Brain microvascular endothelial cell (primary cell): ENCODE results near the gene LRRC74A.

Source experiments
- DNase-seq: peaks from one replicate; pipeline ENCODE4 v3.0.0-alpha.2; 2020
- H3K27ac ChIP-seq: fragments of 250-450 bp; sonication (Bioruptor Pico); 2 replicates; pipeline ENCODE4 v1.5.1; 2020; ENCODE audit warnings: mild to moderate bottlenecking, moderate library complexity
- H3K27me3 ChIP-seq: fragments of 250-450 bp; sonication (Bioruptor Pico); replicated peaks from 2 replicates; pipeline ENCODE4 v1.5.1; 2020; ENCODE audit warnings: mild to moderate bottlenecking
- H3K36me3 ChIP-seq: fragments of 250-450 bp; sonication (Bioruptor Pico); replicated peaks from 2 replicates; pipeline ENCODE4 v1.5.1; 2020; ENCODE audit warnings: mild to moderate bottlenecking
- H3K4me3 ChIP-seq: 2 replicates; pipeline ENCODE4 v1.5.1; 2011; ENCODE audit warnings: low read depth, mild to moderate bottlenecking, control low read depth, low read length, moderate library complexity
- CTCF ChIP-seq: IDR thresholded peaks from 2 replicates; pipeline ENCODE4 v1.5.1; 2011; ENCODE audit warnings: low read depth, mild to moderate bottlenecking, moderate library complexity, low read length, control low read depth, inconsistent platforms; ENCODE audit errors: missing control alignments
- in situ Hi-C: cut with HindIII; loops from 2 replicates; pipeline ENCODE4 v1.10.0; 2017; ENCODE audit warnings: low sequenced_read_pairs, low pct_ligation_motif_present

LRRC74A gene

GRCh38 chr14:76832503-76832988, 6.3 kb downstream of the LRRC74A start:
- Histone ChIP-seq H3K4me3 (no peak overlapping the region), H3K36me3 (no peaks in the 10 kb centered on the region), H3K27me3 (no peaks in the 10 kb centered on the region), H3K27ac (no peak overlapping the region)
- no peak for TF ChIP-seq CTCF
- no peak for DNase-seq
- in situ Hi-C loops: no loop called here

- Histone ChIP-seq H3K4me3 (no peak overlapping the region), H3K27me3 (peaks cover 2% of the 10 kb centered on the region), H3K36me3 (no peaks in the 10 kb centered on the region), H3K27ac (no peak overlapping the region)
- no peak for DNase-seq
- no peak for TF ChIP-seq CTCF
- in situ Hi-C loops: no loop called here
These were observed 6.8 kb downstream of the LRRC74A start for GRCh38 chr14:76833011-76833410.

GRCh38 chr14:76834241-76834661, 8.0 kb downstream of the LRRC74A start:
- in situ Hi-C loops: no loop called here
- no peak for DNase-seq
- Histone ChIP-seq H3K36me3 (no peaks in the 10 kb centered on the region), H3K27me3 (peaks cover 2% of the 10 kb centered on the region), H3K27ac (no peak overlapping the region), H3K4me3 (no peak overlapping the region)
- no peak for TF ChIP-seq CTCF

GRCh38 chr14:76836029-76836630, 9.9 kb downstream of the LRRC74A start:
- in situ Hi-C loops: no loop called here
- Histone ChIP-seq H3K36me3 (no peaks in the 10 kb centered on the region), H3K4me3 (no peak overlapping the region), H3K27me3 (peaks cover 2% of the 10 kb centered on the region), H3K27ac (no peak overlapping the region)
- no peak for DNase-seq
- no peak for TF ChIP-seq CTCF

- Histone ChIP-seq H3K4me3 (no peak overlapping the region), H3K36me3 (no peaks in the 10 kb centered on the region), H3K27me3 (peaks cover 2% of the 10 kb centered on the region), H3K27ac (no peak overlapping the region)
- in situ Hi-C loops: no loop called here
- DNase-seq: no peak
- no peak for TF ChIP-seq CTCF
These were observed 11.3 kb downstream of the LRRC74A start for GRCh38 chr14:76837524-76837923.

GRCh38 chr14:76842414-76842813, 16.2 kb downstream of the LRRC74A start:
- H3K4me3 ChIP-seq: no peak overlapping the region
- in situ Hi-C loops: no loop called here
- H3K27ac ChIP-seq: no peak overlapping the region
- TF ChIP-seq CTCF: no peak
- no peaks in the 10 kb centered on the region for H3K36me3 ChIP-seq
- H3K27me3 ChIP-seq: peaks cover 2% of the 10 kb centered on the region
- DNase-seq: no peak
